ENCODE results near the gene CD96.

Gene CD96

GRCh38 chr3:111568355-111568754 lies 26.4 kb downstream of the CD96 start:
- DNase-seq: no peak

GRCh38 chr3:111568911-111569310 lies 26.9 kb downstream of the CD96 start:
- DNase-seq: no peak

- DNase-seq: no peak
These were observed 28.5 kb downstream of the CD96 start for GRCh38 chr3:111570404-111571030.

GRCh38 chr3:111571282-111571681 lies 29.3 kb downstream of the CD96 start:
- DNase-seq: no peak

- no peak for DNase-seq
These were observed 30.0 kb downstream of the CD96 start for GRCh38 chr3:111571907-111572460.

- DNase-seq: no peak
These were observed 35.1 kb downstream of the CD96 start for GRCh38 chr3:111577113-111577512.

GRCh38 chr3:111577798-111578685 lies 36.0 kb downstream of the CD96 start:
- no peak for DNase-seq

GRCh38 chr3:111578867-111579266 lies 36.9 kb downstream of the CD96 start:
- DNase-seq: no peak

- DNase-seq: no peak
These were observed 37.5 kb downstream of the CD96 start for GRCh38 chr3:111579495-111579894.

- no peak for DNase-seq
These were observed 39.6 kb downstream of the CD96 start for GRCh38 chr3:111581403-111582119.

- no peak for DNase-seq
These were observed 40.1 kb downstream of the CD96 start for GRCh38 chr3:111582120-111582474.

- DNase-seq: no peak
These were observed 42.7 kb downstream of the CD96 start for GRCh38 chr3:111584744-111585143.

- no peak for DNase-seq
These were observed 43.2 kb downstream of the CD96 start for GRCh38 chr3:111585217-111585616.

- DNase-seq: no peak
These were observed 46.5 kb downstream of the CD96 start for GRCh38 chr3:111588527-111588926.

GRCh38 chr3:111589303-111590142 lies 47.5 kb downstream of the CD96 start:
- DNase-seq: no peak

- DNase-seq: no peak
These were observed 48.1 kb downstream of the CD96 start for GRCh38 chr3:111590143-111590491.

- no peak for DNase-seq
These were observed 49.6 kb downstream of the CD96 start for GRCh38 chr3:111591555-111591954.

GRCh38 chr3:111592143-111592542 lies 50.1 kb downstream of the CD96 start:
- no peak for DNase-seq

GRCh38 chr3:111592936-111593335 lies 50.9 kb downstream of the CD96 start:
- no peak for DNase-seq

- no peak for DNase-seq
These were observed 51.7 kb downstream of the CD96 start for GRCh38 chr3:111593666-111594065.

GRCh38 chr3:111594205-111594604 lies 52.2 kb downstream of the CD96 start:
- no peak for DNase-seq

- no peak for DNase-seq
These were observed 52.8 kb downstream of the CD96 start for GRCh38 chr3:111594781-111595180.

GRCh38 chr3:111595232-111595631 lies 53.2 kb downstream of the CD96 start, which contains the start of gene ZBED2:
Gene ZBED2, minus strand, starts transcription at chr3:111595346. Its CDS starts 1,145 bp downstream, at chr3:111594201.
- no peak for DNase-seq

Data from activated CD4-positive, alpha-beta T cell treated with anti-CD3 and anti-CD28 coated beads for 1 hour (primary cell).